NCI-H82 treated with DMSO at 0.1 percent for 48 hours (cell line): ENCODE data around the gene GLYR1.
A peak's percentile ranks its signal among the peaks of the same experiment; 100 is the strongest.
"Not testable (repeated sequence)": the region's sequence is repeated elsewhere in the genome, so short reads cannot be mapped to it uniquely, and the experiment has no call there.

Experiments used
- DNase-seq: peaks from one replicate; lab custom pipeline; 2025; ENCODE audit not compliant: unreplicated experiment; lab: John Stamatoyannopoulos, UW

The GLYR1 gene

GRCh38 chr16:4790871-4791270 is 56.2 kb downstream of the GLYR1 start:
- no peak for DNase-seq

GRCh38 chr16:4790261-4790660 is 56.8 kb downstream of the GLYR1 start:
- peak; percentile 29 for DNase-seq

DNA sequence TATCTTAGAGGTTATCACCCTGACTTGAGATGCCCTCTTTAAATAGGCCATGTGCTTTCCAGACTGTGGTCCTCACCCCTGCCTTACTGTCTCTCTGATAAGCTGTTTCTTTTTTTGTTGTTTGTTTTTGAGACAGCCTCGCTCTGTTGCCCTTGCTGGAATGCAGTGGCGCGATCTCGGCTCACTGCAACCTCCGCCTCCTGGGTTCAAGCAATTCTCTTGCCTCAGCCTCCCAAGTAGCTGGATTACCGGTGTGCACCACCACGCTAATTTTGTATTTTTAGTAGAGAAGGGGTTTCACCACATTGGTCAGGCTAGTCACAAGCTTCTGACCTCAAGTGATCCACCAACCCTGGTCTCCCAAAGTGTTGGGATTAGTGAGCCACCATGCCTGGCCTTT is 58.2 kb downstream of the GLYR1 start:
- DNase-seq: no peak

GRCh38 chr16:4788489-4788889 is 58.6 kb downstream of the GLYR1 start:
- peak; percentile 67 for DNase-seq

DNA sequence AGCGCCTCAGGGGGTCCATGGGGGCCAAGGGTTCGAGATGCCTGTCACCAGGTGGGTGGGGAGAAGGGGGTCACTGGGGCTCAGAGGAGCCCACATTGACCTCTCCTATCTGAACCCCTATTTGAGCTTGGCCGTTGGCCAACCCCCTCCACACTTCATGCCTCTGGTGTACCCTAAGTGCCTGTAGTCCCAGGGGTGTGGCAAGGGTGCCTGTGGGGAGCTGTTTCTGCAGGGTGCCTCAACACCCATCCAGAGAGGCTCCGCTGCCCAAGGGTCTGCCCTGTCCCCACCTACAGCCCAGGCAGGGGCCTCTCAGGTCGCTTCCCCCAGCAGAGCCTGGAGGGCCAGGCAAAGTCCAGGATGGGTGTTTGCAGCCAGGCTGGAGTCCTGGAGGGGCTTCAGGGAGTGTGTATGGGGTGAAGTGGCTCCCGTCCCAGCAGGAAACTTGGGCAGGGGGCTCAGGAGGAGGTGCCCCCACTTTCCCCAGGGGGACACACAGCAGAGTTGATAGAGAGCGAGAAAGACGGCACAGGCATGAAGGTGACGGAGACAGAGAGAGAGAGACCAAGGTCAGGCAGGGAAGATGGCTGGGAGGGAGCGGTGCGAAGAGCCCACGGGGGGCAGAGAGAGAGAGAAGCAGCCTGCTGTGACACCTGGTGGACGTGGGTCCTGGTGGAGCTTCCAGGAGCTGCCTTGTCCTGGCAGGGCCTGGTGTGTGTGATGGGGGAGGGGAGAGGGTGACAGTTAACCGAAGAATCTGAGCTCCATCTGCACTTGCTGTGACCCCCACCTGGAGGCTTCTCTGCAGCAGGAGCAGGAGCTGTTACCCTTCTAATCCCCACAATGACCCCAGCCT is 59.2 kb downstream of the GLYR1 start, which contains the start of gene SEPTIN12:
Gene SEPTIN12 (minus strand): TSS at position 719 of the 856 bp plus-strand sequence. CDS start 700 bp downstream, at position 19.
- peak; percentile 99 for DNase-seq

DNA sequence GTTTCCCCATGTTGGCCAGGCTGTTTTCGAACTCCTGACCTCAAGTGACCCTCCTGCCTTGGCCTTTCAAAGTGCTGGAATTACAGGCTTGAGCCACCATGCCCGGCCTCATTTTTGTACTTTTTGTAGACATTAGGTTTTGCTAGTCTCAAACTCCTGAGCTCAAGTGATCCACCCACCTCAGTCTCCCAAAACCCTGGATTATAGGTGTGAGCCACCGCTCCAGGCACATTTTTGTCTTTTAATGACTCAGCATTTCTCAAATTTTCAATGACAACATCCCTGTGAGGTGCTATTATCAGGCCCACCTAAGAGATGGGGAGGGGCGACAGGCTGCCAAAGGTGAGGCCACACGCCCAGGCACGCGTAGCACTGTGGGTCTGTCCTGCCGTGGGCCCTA is 60.0 kb downstream of the GLYR1 start:
- DNase-seq: no peak

- no peak for DNase-seq
Measured at GRCh38 chr16:4785758-4786433, 61.2 kb downstream of the GLYR1 start.

GRCh38 chr16:4784444-4784987 is 62.6 kb downstream of the GLYR1 start:
- not testable (repeated sequence) for DNase-seq

DNA sequence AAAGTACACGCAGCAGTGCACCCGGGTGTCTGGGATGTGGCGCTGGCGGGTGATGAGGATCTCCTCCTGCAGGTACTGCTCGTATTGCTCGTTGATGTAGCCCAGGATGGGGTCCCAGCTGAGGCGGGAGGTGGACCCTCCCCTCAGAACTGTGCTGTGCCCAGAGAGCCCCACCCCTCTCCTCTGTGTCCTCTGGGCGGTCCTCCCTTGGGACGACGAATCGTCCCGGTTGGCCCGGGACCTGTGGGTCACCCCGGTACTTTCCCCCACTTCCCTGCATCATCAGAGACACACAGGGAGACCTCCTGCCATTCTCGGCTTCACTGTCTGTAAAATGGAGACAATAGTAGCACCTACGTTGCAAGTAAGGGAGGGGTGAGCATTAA is 63.1 kb downstream of the GLYR1 start:
- DNase-seq: no peak

DNA sequence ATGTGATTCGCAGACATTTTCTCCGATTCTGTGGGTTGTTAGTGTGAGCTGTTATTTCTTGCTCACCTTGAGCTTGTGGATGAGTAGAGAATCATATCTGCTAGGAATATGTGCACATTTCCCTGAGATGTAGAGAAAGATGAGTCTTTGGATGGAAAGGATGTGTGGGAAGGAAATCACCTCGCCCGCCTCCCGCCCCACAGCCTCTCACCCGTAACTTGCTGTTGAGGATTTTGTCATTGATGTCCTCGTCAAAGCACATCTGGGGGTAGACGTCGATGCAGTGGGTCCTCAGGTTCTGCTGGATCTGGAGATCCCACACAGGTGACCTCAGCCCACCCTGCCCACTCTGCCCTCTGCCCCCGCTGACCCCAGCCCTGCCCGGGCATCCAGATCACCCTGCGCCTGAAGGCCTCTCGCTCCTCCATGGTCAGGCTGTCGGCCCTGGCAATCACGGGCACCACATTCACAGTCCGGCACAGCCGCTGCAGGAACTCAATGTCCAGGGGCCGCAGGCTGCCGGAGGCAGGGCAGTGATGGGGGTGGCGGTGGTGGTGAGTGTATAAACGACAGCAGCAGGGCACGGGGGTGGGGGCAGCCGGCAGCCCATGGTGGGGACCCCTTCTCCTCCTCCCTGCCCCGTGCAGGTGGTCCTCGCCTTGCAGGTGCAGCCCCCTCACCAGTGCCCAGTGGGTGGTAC is 63.7 kb downstream of the GLYR1 start:
- DNase-seq: no peak

DNA sequence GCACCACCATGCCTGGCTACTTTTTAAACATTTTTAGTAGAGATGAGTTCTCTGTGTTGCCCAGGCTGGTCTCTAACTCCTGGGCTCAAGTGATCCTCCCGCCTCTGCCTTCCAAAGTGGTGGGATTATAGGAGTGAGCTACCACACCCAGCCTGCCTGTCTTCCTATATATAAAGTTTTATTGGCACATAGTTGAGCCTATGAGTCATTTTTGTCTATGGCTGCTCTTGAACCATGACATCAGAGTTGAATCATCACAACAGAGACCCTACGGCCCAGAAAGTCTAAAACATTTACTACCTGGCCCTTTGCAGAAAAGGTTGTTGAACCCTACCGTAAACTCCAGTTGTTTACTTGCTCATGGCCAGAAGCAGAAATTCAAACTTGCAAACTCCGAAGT is 66.9 kb downstream of the GLYR1 start:
- no peak for DNase-seq

DNA sequence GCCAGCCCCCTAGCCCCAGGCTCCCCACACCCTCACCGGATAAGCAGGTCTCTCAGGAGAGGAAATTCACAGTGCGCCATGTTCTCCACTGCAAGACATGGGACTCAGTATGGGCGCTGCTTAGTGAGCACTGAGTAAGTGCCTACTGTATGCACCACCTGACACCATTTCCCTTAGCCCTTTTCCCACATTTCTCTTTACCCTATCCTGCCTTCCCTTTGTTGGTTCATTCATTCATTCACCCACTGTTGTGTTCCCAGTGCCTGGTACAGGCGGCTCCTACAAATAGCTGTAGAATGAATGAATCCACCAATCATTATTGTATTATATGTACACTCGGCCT is 69.1 kb downstream of the GLYR1 start:
- no peak for DNase-seq

DNA sequence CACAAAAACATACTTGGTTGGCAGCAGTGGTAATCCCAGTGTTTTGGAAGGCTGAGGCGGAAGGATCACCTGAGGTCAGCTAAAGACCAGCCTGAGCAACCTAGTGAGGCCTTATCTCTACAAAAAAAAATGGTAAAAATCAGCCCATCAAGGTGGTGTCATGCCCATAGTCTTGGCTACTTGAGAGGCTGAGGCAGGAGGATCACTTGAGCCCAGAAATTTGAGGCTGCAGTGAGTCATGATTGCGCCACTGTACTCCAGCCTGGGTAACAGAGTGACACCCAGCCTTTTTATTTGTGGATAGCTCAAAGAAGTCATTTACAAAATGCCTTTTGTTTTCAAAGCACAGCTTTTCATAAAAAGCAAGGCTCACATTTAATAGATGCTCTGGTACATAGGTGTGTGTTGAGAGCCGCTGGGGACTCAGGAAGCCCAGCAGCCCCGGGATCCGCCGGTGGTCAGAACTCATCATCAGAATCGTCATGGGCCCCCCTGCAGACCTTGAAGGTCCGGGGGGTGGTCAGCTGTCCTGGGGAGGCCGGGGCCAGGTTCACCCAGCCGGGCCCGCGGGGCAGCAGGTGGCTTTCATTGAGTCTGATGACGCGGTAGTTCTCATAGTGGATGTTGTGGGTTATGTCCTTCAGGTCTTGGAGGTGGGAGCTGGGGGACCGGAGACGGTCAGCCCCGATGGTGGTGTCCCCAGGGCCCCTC is 69.6 kb downstream of the GLYR1 start:
- no peak for DNase-seq

GRCh38 chr16:4776141-4776705 is 70.9 kb downstream of the GLYR1 start:
- no peak for DNase-seq

GRCh38 chr16:4775005-4775404 is 72.1 kb downstream of the GLYR1 start:
- no peak for DNase-seq

DNA sequence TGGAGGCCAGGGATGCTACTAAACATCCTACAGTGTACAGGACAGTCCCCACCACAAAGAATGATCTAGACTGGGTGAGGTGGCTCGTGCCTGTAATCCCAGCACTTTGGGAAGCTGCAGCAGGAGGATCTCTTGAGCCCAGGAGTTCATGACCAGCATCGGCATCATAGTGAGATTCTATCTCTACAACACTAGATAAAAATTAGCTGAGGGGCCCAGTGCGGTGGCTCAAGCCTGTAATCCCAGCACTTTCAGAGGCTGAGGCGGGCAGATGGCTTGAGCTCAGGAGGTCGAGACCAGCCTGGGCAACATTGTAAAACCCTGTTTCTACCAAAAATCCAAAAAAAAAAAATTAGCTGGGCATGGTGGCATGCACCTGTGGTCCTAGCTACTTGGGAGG is 74.7 kb downstream of the GLYR1 start:
- no peak for DNase-seq

DNA sequence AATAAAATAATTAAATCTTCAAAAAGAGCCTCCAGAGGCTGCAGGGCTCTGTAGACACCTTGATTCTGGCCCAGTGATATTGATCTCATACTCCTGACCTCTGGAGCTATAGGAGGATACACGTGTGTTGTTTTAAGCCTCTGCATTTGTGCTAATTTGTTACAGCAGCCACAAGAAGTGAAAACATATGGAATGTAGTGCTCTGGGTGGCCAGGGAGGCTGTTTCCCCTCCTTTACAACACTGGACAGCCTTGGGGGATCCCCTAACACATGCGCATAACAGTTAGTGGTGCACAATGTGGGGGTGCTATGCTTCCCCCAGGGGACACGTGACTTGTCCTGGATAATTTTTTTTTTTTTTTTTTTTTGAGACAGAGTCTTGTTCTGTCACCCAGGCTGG is 75.4 kb downstream of the GLYR1 start:
- DNase-seq: no peak

DNA sequence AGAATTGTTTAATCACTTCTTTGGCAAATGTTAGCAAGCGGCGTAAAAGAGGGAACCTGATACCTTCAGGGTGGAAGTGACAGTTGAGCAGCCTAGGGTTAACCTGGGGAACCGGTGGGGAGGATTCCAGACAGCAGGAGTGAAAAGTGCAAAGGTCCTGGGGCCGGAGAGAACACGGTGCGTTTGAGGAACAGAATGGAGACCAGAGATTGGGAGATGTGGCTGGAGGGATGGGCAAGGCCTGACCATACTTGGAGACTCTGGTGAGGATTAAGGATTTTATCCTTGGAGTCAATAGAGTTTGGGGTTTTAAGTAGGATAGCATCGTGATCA is 77.8 kb downstream of the GLYR1 start:
- peak; percentile 95 for DNase-seq

DNA sequence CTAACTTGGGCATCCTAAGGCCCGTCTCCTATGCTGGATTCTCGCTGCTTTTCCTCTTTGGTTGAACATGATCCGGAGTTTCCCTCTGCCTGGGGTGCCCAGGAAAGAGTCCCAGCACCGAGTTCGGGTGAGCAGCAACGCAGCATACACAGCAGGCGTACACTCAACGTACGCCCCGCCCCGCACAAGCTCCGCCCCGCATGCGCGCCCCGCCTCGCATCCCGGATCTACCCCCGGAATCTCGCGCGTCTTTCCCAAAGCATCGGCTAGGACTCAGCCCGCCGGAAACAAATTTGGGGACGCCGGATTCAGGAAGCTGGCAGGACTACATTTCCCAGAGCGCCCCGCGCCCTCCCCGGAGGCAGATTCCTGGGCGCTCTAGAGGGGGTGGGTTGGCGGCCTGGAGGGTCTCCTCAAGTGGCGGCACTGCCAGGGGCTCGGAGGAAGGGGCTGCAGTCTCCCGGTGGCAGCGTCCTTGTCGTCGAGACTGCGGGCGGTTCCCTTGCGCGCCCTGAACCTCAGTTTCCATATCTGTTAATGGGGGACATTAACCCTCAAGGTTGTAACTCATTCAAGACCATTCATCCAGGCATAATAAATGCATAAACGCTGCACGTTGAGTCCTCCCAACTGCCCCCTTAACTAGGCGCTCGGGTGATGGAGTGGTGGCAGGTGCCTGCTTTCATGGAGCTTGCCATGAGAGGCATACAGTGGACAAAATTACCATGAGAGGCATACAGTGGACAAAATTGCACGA is 78.4 kb downstream of the GLYR1 start:
- DNase-seq: peak; percentile 96
